GM21723 (cell line): ENCODE measurements around the gene HS6ST3.

Source experiments
- ATAC-seq: cut with Tn5 transposase; IDR thresholded peaks from one replicate; pipeline ENCODE4 v1.9.1; 2021; ENCODE audit warnings: mild to moderate bottlenecking, moderate library complexity; ENCODE audit not compliant: unreplicated experiment

HS6ST3 gene

DNA sequence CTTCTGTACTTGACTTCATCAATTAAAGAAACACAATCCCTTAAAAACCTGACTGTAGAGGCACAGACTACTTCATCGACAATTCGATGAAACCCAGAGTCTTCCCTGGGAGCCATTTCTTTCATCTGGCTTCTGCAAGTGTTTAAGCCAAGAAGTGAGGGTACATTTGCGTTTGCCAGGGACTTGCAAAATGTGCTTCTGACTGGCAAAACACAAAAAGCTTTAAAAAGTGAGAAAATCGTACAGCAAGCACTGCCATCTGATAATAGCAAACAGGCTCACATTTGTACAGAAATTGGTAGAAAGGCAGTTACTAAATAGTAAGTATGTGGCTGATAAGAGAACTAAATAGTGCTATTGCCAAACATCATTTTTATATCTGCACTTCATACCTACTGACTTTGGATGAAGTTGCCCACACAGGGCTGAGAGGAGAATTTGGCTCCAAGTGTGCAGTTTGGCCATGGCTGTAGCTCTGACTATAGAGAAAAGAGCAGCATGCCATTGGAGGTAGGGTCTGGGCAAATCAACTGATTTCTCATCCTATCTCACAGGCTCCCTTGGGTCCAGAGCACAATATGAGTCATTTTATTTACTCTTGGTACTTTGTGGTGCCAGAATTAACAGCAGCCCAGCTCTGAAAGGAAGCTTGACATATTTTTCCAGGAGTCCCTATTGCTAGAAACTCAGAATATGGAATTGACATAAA, 546.2 kb downstream of the HS6ST3 start:
- no peak for ATAC-seq

DNA sequence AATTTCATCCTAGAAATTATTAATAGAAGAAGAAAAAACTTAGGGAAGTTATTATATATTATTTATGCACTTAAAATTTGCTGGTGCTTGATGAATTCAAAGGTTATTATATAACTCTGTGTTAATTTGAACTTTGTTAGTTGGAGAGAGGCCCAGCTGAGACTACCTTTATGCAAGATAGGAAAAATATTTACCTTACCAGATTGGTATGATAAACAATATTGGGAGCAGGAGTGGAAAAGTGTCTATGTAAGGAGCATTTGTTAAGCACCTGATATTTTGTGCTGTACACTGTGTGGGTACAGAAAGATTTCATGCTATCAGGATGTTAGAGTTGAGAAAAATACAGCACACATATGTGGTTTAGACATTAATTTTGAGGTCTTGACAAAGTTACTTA, 547.1 kb downstream of the HS6ST3 start:
- ATAC-seq, result no peak

DNA sequence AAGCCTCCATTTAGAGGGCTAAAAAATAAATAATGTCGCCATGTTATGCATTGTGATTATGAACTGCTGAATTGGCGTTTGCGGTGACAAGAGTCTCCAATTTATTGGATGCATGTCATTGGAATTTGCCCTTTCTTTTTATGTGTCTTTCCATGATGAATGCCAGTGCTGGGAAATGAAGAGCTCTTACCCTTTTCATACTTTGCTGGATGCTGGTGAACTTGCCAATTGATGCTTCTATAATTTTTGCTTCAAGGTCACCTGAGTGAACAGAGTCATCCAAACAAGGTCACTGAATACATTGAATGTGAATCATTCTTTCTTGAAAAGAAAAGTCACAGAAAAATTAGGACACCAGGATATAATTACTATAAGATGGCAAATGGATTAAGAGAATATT, 556.2 kb downstream of the HS6ST3 start:
- no peak for ATAC-seq

DNA sequence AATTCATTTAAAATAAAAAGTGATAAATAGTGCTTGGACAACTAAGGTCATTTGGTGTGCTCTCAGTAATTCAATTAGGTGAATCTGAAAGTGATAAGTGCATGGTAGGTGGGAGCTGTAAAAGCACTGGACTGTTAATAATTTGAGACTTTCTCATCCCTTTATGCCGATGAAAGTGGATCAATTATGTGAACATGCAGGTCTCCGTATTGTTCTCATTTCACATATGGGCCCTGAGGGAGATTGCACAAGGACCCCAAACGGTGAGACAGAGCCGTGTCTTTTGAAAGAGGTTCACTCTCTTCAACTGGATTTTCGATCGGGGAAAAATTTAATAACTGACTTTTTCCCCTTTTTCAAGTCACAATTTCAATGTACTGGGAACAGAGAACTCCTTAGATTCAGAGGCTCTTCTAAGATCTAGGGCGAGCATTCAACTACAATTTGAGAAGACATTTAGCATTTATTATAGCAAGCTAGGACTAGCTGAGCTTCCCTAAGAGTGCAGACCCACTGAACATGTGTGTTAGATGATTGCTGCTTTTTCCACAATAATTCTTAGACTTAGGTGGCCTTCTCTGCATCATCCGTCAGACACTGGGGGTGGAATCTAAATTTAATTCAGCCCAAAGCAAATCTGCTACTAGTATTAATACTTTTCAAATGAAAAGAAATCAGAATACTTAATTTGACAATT, 556.8 kb downstream of the HS6ST3 start:
- ATAC-seq, result no peak

DNA sequence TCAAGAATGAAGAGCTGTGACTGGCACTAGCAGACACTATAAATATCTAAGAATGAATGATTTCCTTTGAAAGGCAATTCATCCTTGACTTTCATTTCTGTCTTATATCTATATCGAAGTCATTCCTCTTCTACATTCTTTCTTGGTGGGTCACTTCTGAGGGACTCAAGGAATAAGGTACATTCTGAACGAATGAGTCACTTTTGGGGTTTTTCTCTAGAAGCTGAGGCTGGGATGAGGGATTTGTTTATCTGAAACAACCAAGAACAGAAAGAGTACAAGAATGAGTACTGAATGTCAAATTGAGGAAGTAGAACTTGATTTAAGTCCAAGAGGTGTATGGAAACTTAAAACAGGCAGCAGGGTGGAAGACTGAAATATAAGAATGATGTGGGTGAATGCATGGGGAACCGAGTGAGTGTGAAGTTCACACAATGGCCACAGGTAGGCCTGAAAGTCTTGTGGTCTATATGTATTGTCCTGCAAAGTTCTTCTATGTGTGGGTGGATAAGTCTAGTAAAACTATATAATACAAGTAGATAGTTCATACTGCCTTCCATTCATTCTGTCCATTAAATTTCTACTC, 560.5 kb downstream of the HS6ST3 start:
- ATAC-seq, result peak; percentile 95

DNA sequence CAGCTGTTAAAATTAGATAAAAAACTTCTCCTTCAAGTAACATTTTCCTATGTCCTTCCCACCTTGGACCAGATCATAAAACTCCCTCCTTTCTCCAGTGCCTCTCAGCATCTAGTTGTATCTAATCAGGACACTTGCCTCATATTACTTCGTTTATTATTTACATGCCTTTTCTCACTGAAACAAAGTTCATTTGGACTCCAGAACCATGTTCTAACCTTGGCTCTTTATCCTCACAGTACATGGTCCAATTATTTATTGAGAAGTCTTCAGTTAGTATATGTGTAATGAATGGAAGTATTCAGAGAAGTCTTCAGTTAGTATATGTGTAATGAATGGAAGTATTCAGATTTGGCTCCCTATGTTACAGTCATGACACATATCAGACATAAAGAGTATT, 561.7 kb downstream of the HS6ST3 start:
- ATAC-seq, result no peak

DNA sequence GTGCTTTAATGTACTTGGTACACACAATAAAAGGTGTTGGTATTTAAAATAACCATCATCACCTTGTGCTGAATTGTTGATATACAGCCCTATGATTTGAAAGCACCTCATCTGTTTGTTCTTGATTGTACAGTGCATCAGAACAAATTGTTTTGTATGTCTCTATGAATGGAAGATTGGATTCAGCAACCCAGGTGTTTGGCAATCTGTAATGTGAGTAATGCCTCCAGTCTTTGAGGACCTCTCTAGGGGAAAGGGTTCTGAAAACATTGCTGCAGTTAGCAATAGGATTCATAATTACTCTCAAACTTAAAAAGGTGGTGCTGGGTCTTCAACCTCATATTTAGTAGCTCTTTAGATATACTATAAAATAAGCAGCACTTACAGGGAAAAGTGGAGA, 562.6 kb downstream of the HS6ST3 start:
- no peak for ATAC-seq

DNA sequence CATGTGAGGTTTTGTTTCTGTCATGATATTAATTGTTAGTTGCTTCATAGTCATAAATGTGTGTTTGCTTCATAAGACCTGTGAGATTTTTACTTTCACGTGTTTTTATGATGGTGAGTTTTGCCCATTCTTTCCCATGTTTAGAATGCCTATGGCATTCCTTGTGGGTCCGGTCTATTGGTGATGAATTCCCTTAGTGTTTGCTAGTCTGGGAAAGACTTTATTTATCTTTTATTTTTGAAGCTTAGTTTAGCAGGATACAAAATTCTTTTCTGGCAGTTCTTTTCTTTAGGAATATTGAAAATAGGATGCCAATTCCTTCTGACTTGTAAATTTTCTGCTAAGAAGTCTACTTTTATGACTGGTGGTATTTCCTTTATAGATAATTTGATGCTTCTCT, 571.7 kb downstream of the HS6ST3 start:
- no peak for ATAC-seq

DNA sequence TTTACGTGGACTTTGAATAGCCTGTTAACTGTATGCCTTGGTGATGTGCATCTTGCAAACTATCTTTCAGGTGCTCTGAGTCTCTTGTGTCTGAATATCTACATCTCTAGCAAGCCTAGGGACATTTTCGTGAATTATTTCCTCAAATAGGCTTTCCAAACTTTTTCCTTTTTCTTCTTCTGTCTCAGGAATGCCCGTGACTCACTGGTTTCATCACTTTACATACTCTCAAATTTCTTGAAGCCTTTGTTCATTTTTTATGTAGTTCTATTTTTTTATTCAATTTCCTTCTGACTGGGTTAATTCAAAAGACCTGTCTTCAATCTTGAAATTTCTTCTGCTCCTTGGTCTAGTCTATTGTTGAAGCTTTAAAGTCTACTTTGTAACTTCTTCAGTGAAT, 572.1 kb downstream of the HS6ST3 start:
- no peak for ATAC-seq

DNA sequence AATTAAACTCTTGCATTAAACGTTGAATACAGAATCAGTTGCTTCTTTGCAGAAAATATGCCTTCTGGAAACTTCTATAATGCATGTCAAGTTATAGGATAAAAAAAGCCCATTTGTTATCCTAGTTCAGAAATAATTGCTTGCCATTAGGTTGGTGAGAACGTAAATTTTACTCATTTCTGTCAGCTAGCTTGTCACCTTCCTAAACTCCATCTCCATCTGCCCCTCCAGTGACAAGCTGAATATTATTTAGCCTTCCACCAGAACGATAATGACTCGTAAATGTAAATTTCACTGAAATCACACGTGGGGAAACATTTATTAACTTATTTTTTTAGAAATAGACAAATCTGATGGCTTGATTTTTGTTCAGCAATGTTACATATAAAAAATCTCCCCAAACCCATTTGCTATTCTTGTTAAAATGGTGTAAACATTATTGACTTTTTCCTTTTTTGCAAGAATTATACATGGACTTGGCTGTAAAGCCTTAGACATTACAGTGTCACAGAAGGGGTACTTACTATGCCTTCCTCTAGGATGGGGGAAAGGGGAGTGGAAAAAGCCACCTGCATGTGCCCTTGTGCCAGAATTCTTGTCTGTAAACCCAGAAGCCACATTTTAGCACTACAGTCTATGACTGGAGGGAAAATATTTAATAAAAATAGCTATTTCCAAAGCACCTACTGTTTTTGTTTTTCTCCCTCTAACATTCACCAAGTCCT, 577.5 kb downstream of the HS6ST3 start:
- no peak for ATAC-seq

DNA sequence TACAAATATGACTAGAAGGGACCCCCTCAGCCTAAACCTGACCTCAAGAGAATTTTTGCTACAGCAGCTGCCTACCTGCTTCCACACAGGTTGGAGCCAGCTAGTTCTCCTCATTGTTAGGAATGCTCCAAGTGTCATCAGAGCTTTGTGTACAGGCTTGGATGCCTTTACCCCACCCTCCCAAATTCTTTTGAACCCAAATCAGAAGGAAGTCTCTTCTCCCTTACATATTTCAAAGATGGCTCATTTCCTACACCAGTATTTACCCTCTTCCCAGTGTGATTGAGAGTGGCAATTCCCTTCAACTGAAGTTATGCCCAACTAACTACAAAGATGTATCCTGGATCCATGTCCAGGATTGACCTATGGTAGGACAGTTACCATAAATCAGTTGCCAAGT, 581.2 kb downstream of the HS6ST3 start:
- ATAC-seq, result no peak

DNA sequence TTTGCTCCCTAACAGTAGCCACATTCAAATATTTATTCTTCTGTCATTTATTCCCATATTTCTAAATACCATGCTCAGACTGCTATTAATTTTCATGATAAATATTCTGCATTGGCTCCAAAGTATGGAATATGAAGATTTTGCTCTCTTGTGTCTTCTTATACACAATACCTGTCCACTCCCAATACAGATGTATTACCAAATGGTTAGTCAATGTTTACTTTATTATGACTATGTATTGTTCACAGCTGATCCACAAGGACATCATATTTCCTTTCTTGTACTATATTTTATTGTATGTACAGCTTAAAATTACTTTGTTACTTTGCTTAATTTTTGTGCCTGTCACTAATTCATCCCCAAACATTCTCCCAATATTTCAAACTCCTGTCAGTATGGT, 582.1 kb downstream of the HS6ST3 start:
- ATAC-seq, result no peak

DNA sequence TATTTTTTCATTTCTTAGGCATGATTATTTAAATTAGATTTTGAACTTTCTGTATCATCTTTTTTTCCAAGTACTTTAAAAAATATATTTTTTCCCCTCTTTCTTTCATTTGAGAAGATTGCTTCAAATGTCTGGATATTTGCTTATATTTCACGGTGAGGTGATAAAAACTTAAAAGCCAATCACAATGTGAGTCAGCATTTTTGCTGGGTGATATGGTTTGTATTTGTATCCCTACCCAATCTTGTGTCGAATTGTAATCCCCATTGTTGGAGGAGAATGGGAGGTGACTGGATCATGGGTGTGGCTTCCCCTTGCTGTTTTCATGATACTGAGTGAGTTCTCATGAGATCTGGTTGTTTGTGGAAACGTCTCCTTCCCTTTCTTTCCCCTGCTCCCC, 583.9 kb downstream of the HS6ST3 start:
- ATAC-seq, result no peak

DNA sequence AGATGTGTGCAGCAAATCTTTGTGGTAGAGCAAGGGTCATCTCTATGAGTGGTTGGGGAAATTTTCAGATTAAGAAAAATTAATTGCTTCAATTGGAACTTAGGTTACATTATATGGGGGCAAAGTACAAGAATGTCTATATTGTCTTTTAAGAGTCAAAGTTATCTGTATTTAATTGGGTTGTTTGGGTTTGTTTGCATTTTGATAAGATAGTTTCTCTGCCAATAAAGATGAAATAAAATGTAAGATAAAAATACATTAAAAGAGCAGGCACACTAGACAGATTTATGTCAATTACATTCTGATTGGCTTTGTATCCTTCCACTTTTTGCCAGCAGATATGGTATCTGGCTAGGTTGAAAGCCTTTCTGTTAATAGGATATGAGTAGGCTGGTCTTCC, 587.1 kb downstream of the HS6ST3 start:
- no peak for ATAC-seq

DNA sequence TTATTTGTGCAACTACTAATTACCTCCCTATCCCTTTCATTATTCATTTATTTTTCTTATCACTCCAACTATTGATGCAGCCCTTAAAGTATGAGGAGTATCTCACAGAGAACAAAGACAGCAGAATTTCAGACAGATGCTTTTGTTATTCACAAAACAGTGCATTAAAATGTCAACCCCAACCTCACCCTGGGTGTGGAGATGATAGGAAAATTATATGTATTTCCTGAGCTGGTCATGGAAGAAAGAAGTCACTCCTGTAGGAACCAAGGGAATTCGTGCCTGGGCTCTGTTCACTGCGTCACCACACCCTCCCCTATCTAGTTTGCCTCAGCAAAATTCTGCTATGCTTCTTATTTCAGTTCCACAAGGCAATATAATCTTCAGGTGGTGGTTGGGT, 588.9 kb downstream of the HS6ST3 start:
- ATAC-seq, result no peak

DNA sequence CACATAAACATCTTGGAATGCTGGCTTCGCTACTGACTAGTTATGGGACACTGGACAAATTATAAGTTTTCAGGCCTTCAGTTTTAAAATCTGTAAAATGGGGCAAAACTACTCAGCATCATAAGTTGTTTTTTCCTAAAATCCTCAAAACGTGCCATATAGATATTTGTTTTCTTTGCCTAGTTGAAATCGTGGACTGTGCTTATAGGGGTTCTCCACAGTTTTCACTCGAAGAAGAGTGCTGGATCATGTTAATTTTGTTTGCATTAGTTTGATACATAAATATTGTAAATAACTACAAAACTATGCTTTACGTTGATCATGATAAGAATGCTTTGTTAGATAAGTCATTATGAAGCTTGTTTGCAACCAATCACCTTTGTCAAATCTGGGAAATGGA, 591.0 kb downstream of the HS6ST3 start:
- no peak for ATAC-seq

DNA sequence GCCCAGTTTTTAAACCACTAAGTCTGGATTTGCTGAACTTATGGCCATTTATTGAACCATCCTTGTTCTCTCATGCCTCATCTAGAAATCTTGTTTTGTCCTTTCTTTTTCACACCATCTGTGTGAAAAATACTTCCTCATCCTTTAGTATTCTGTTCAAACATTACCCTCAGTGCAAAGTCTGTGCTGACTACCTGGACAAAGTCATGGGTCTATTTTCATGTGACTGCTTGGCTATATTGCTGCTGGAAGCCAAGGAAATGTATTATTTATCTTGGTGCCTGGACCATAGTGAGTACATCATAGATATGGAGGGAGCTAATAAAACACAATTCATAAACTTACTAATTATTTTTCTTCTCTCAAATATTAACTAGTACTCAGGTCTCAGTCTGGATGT, 591.9 kb downstream of the HS6ST3 start:
- ATAC-seq, result no peak

DNA sequence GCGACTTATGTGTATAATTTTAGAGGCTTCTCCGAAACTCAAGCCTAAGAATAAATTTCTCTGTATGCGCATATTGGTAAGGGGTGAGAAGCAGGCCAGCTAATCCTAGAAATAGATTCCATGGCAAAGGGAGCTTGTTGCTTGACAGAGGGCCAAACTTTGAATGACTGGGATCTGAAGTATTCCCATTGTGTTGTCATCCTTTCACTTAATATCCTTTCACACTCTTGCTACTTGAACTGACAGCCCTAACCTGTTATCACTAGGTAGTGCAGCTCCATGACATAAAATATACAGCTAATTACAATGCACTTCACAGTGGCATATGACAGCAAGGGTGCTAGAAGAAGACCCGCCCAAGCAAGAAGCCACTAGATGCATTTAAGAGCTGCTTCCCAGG, 594.6 kb downstream of the HS6ST3 start:
- ATAC-seq, result no peak

DNA sequence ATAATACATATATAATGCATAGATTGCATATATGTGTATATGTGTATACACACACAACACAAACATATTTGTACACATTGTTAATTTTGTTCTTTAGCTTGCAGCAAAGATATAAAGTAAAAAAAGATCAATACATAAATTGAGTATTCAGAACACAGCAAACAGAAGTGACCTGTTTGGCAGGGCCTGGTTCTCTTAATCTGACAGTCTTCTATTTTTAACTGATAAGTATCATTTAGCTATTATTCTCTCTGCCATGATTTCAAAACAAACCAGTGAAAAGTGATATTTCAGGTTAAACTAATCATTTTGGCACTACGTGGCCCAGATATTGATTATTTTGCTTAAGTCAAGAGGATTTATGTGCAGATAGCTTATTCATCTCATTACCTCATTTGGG, 595.0 kb downstream of the HS6ST3 start:
- no peak for ATAC-seq

DNA sequence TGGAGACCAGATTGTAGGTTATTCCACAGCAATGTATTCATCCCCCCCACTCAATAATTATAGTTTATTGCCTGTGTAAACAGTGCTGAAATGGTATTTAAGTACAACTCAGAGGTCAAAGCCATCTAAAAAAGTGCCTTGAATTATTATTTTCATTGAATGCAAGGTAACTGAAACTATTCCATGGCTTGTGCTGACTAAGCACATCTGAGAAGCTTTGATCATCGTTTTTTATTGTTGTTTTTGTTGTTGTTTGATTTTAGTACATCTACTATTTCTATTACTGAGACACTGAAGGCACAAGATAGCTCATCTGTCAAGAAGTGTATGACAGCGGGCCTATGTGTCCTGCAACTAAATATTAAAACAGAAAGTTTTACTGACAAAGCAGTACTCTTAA, 596.4 kb downstream of the HS6ST3 start:
- no peak for ATAC-seq

DNA sequence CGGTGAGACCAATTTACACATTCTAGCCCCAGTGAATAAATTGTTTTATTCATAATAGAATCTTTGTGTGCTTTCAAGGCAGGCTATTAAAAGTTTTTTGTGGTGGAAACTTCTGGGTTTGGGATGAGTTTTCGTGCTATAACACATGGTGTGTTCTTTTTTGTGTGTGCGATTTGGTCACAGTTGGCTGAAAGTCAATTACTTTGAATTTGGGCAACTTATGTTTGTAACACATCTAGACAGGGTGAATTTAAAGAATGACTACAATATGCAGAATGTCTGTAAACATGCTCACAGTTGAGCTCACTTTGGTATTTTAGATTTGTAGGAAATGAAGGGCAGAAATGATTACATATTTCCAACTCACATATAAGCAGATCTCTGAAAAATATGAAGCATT, 597.3 kb downstream of the HS6ST3 start:
- no peak for ATAC-seq

DNA sequence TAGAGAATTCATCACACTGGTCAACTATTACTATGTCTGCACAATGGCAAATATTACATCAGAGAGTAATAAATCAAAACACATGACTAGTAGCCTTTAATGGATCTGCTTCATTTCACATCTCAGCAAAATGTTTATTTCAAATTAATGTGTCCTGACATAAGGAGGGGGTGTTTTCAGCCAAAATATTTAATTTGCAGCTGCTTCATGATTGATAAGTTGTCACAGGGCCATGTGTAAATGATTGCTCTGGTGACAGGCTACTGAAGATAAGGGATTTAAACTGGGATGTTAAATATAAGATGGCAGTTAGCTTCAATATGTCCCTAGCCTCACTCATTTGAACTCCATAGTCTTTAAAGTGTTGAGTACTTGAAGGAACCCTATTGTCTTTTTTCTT, 601.1 kb downstream of the HS6ST3 start:
- no peak for ATAC-seq
